Measurements from ENCODE around the gene NUBP2.

The NUBP2 gene

GRCh38 chr16:1781254-1781653, 1.5 kb upstream of the NUBP2 start (continued):
- TF ChIP-seq, protein P1, sequence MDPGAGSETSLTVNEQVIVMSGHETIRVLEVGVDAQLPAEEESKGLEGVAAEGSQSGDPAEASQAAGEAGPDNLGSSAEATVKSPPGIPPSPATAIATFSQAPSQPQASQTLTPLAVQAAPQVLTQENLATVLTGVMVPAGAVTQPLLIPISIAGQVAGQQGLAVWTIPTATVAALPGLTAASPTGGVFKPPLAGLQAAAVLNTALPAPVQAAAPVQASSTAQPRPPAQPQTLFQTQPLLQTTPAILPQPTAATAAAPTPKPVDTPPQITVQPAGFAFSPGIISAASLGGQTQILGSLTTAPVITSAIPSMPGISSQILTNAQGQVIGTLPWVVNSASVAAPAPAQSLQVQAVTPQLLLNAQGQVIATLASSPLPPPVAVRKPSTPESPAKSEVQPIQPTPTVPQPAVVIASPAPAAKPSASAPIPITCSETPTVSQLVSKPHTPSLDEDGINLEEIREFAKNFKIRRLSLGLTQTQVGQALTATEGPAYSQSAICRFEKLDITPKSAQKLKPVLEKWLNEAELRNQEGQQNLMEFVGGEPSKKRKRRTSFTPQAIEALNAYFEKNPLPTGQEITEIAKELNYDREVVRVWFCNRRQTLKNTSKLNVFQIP (CRISPR knock-in tag; IDR thresholded peaks at IDR 0.05; ENCODE audit: borderline replicate concordance, low read depth), result no peak
- TF ChIP-seq ARNTL (CRISPR knock-in tag; IDR thresholded peaks at IDR 0.05; ENCODE audit: borderline replicate concordance, low read depth) (no peak), ZNF70 (CRISPR knock-in tag; IDR thresholded peaks at IDR 0.05) (no peak), ESRRG (CRISPR knock-in tag; IDR thresholded peaks at IDR 0.05) (no peak), RARB (CRISPR knock-in tag; IDR thresholded peaks at IDR 0.05) (no peak), ZC3H10 (CRISPR knock-in tag; IDR thresholded peaks at IDR 0.05) (no peak)
- TF ChIP-seq, protein P2, sequence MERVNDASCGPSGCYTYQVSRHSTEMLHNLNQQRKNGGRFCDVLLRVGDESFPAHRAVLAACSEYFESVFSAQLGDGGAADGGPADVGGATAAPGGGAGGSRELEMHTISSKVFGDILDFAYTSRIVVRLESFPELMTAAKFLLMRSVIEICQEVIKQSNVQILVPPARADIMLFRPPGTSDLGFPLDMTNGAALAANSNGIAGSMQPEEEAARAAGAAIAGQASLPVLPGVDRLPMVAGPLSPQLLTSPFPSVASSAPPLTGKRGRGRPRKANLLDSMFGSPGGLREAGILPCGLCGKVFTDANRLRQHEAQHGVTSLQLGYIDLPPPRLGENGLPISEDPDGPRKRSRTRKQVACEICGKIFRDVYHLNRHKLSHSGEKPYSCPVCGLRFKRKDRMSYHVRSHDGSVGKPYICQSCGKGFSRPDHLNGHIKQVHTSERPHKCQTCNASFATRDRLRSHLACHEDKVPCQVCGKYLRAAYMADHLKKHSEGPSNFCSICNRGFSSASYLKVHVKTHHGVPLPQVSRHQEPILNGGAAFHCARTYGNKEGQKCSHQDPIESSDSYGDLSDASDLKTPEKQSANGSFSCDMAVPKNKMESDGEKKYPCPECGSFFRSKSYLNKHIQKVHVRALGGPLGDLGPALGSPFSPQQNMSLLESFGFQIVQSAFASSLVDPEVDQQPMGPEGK (CRISPR knock-in tag; IDR thresholded peaks at IDR 0.05; ENCODE audit: borderline replicate concordance), result no peak

GRCh38 chr16:1781758-1782407, 877 bp upstream of the NUBP2 start:
- TF ChIP-seq BACH2 (CRISPR knock-in tag; IDR thresholded peaks at IDR 0.05; ENCODE audit: borderline replicate concordance) (no peak), OSR1 (CRISPR knock-in tag; IDR thresholded peaks at IDR 0.05) (no peak), TOX (CRISPR knock-in tag; IDR thresholded peaks at IDR 0.05; ENCODE audit: borderline replicate concordance) (no peak), ARNTL (CRISPR knock-in tag; IDR thresholded peaks at IDR 0.05; ENCODE audit: borderline replicate concordance, low read depth) (no peak), RARB (CRISPR knock-in tag; IDR thresholded peaks at IDR 0.05) (no peak)
- ATAC-seq, result no peak; the same call in 2 of the 3 replicates

GRCh38 chr16:1784977-1785845, 2.5 kb downstream of the NUBP2 start:
- TF ChIP-seq GLIS3 (CRISPR knock-in tag; IDR thresholded peaks at IDR 0.05), result no peak
- no peak for TF ChIP-seq ZFP30 (CRISPR knock-in tag; IDR thresholded peaks at IDR 0.05)
- no peak for TF ChIP-seq TCF4 (CRISPR knock-in tag; IDR thresholded peaks at IDR 0.05; ENCODE audit: borderline replicate concordance)
- no peak for TF ChIP-seq ARNTL (CRISPR knock-in tag; IDR thresholded peaks at IDR 0.05; ENCODE audit: borderline replicate concordance, low read depth)
- TF ChIP-seq OSR1 (CRISPR knock-in tag; IDR thresholded peaks at IDR 0.05), result no peak
- TF ChIP-seq, protein P2 (CRISPR knock-in tag; IDR thresholded peaks at IDR 0.05; ENCODE audit: borderline replicate concordance), result no peak
- TF ChIP-seq ZFP3 (CRISPR knock-in tag; IDR thresholded peaks at IDR 0.05), result no peak
- TF ChIP-seq TSHZ2 (CRISPR knock-in tag; IDR thresholded peaks at IDR 0.05), result no peak
- TF ChIP-seq, protein P1 (CRISPR knock-in tag; IDR thresholded peaks at IDR 0.05; ENCODE audit: borderline replicate concordance, low read depth), result no peak
- no peak for TF ChIP-seq CREB5 (CRISPR knock-in tag; IDR thresholded peaks at IDR 0.05; ENCODE audit: low read depth)
- TF ChIP-seq CSDC2 (CRISPR knock-in tag; IDR thresholded peaks at IDR 0.05), result no peak
- ATAC-seq, result no peak
